Pancreas (tissue), 10 donors: Measurements from ENCODE around the gene RPL28. TPM values are rescaled to one million over a fixed set of nuclear protein-coding genes. Genes with fewer than 3 reads are reported as not detected.

Source experiments
- ATAC-seq, 4 donors: fragments of 200-7000 bp; cut with Tn5 transposase; one replicate each; pipeline versions ENCODE4 v1.8.0 to v1.9.1; 2020; ENCODE audit warnings: mild to moderate bottlenecking in 4 of 4, moderate library complexity in 4 of 4
- DNase-seq, 6 donors: peaks; one replicate each; pipeline ENCODE4 v3.0.0-alpha.2; 2020
- FAIRE-seq: peaks from 2 replicates; lab custom pipeline; 2012; peaks lifted over from hg19 to GRCh38; lab: Jason Lieb, UNC
- H3K27ac ChIP-seq, 4 donors: fragments of 200-600 bp; sonication (generic); 1 replicate in 3 of 4; 2 replicates in 1 of 4; pipeline versions ENCODE4 v1.5.0 to v1.8.0; 2020
- H3K27me3 ChIP-seq, 4 donors: fragments of 200-600 bp; one replicate each; pipeline ENCODE4 v1.8.0; 2021
- H3K36me3 ChIP-seq, 3 donors: fragments of 200-600 bp; sonication (generic) in 1 of 3; one replicate each; pipeline versions ENCODE4 v1.5.0 to v1.8.0; 2020 to 2021
- H3K4me1 ChIP-seq, 3 donors: fragments of 200-600 bp; one replicate each; pipeline ENCODE4 v1.8.0; 2021
- H3K4me3 ChIP-seq, 4 donors: fragments of 200-600 bp; sonication (generic) in 2 of 4; one replicate each; pipeline versions ENCODE4 v1.5.0 to v1.8.0; 2020 to 2021
- H3K9me3 ChIP-seq, 4 donors: fragments of 200-600 bp; one replicate each; pipeline ENCODE4 v1.8.0; 2021
- WGBS, 2 donors: extraction: QIAGEN DNeasy Blood & Tissue Kit; methylation state at CpG; one replicate each; pipeline ENCODE4 v1.1.7; 2013; 5-methylcytosine and 5-hydroxymethylcytosine counted together
- intact Hi-C, 3 donors: fragments of 100-400 bp; cut with DNase I; formaldehyde crosslinking; loops; one replicate each; pipeline versions ENCODE4 v1.11.1 to v1.14.2; 2022
- polyA plus RNA-seq, 2 donors: library from polyadenylated mRNA; stranded (reverse); fragments of 200-250 nt; gene quantifications; one replicate each; pipeline ENCODE4 v1.2.3, GENCODE V29; 2013
- total RNA-seq, 6 donors: library from RNA; stranded (reverse); fragmentation: NEBNext Ultra II Directional in 4 of 6; extraction: Animal tissue kit (Norgen Biotek cat#: 25700) in 4 of 6; gene quantifications; one replicate each; pipeline versions ENCODE4 v1.2.1 to v1.2.4, GENCODE V29; 2021 to 2023
- TF ChIP-seq, protein P1 (sequence below), 4 donors: fragments of 200-600 bp; sonication (generic) in 3 of 4; IDR thresholded peaks; one replicate each; pipeline versions ENCODE4 v1.5.0 to v1.8.0; 2021; ENCODE audit warnings: antibody characterized with exemption in 4 of 4
- donor health status: healthy with polysubstance abuse.
- donor health status: DM: no; HTN: no; CAD: no; lungs with moderate emphysema.
- donor health status: DM: no; HTN: no; CAD: no.
- donor health status: control.
- donor health status: control.
- donor health status: Bipolar disorder and iron deficiency.
- donor health status: DM: yes; HTN: yes; CAD: no.
- donor health status: DM: no; HTN: no; CAD: no.
- donor health status: DM: no; HTN: no; CAD: no.
- donor health status: DM: yes; HTN: yes; CAD: no.

RPL28 gene
- total and polyA plus RNA-seq, 8 donors: 420 to 1,198 (median 819) TPM

- ATAC-seq (peak; percentile 31 to 53 (median 42)), FAIRE-seq (no peak), DNase-seq (peak; percentile 70 to 92 (median 80))
- Histone ChIP-seq H3K27ac (peak within 1 kb of the TSS; percentile 74 to 97 (median 90)), H3K36me3 (peaks cover 0 to 12% (median 11%) of the 10 kb centered on the region in 3 donors), H3K4me1 (peaks cover 10 to 28% (median 17%) of the 10 kb centered on the region in 3 donors), H3K4me3 (peak within 1 kb of the TSS; percentile 28 to 92 (median 54)), H3K9me3 (no peaks in the 10 kb centered on the region), H3K27me3 (no peaks in the 10 kb centered on the region)
- TF ChIP-seq, protein P1, sequence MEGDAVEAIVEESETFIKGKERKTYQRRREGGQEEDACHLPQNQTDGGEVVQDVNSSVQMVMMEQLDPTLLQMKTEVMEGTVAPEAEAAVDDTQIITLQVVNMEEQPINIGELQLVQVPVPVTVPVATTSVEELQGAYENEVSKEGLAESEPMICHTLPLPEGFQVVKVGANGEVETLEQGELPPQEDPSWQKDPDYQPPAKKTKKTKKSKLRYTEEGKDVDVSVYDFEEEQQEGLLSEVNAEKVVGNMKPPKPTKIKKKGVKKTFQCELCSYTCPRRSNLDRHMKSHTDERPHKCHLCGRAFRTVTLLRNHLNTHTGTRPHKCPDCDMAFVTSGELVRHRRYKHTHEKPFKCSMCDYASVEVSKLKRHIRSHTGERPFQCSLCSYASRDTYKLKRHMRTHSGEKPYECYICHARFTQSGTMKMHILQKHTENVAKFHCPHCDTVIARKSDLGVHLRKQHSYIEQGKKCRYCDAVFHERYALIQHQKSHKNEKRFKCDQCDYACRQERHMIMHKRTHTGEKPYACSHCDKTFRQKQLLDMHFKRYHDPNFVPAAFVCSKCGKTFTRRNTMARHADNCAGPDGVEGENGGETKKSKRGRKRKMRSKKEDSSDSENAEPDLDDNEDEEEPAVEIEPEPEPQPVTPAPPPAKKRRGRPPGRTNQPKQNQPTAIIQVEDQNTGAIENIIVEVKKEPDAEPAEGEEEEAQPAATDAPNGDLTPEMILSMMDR (IDR thresholded peaks at IDR 0.05): no peak
- intact Hi-C loops: loop anchor here in 1 of 3 donors (10.0 kb wide), 1 partner anchor 90 kb away; no protein-coding TSS in a partner anchor
- WGBS, 2 donors: 10 to 19% methylated on average over 43 to 72 of the region's 72 CpGs
Observed at GRCh38 chr19:55384131-55384919, 1.4 kb upstream of the RPL28 start, which contains the start of gene TMEM238. TSS of gene TMEM238 (minus strand) at chr19:55384292. CDS start at chr19:55384259, 33 bp downstream.

GRCh38 chr19:55384920-55385723 is 610 bp upstream of the RPL28 start:
- peak overlapping the region; percentile 74 to 97 (median 90) for H3K27ac ChIP-seq
- peaks cover 0 to 18% (median 11%) of the 10 kb centered on the region in 3 donors for H3K36me3 ChIP-seq
- ATAC-seq: peak; percentile 85 to 92 (median 86)
- H3K9me3 ChIP-seq: no peaks in the 10 kb centered on the region
- peaks cover 10 to 28% (median 17%) of the 10 kb centered on the region in 3 donors for H3K4me1 ChIP-seq
- WGBS, 2 donors: 3 to 4% methylated on average over 34 of the region's 34 CpGs
- DNase-seq: peak; percentile 92 to 98 (median 96)
- peak overlapping the region; percentile 5 to 92 (median 54) for H3K4me3 ChIP-seq
- H3K27me3 ChIP-seq: no peaks in the 10 kb centered on the region
- TF ChIP-seq, protein P1 (IDR thresholded peaks at IDR 0.05): no peak
- peak; percentile 34 for FAIRE-seq
- intact Hi-C loops: loop anchor here in 1 of 3 donors (10.0 kb wide), 1 partner anchor 90 kb away; no protein-coding TSS in a partner anchor

DNA sequence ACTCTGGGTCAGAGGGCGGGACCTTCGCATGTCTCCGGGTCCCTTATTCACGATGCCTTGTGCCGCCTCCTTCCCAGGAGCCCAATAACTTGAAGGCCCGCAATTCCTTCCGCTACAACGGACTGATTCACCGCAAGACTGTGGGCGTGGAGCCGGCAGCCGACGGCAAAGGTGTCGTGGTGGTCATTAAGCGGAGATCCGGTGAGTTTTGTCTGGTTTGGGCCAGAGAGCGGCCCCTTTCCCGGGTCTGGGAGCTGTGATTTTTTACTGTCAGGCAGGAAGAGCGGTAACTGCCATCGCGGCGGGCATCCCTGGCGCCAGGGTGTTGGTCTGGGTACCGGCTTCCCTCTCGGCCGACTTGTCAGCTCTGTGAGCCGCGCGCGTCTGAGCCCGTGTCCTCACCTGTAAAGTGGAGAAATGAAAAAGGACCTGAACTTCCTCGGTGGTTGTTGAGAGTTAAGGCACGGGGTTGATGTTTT is 800 bp downstream of the RPL28 start:
- 1 to 2% methylated on average over 33 of the region's 33 CpGs for WGBS, 2 donors
- H3K27me3 ChIP-seq: no peaks in the 10 kb centered on the region
- peaks cover 10 to 28% (median 17%) of the 10 kb centered on the region in 3 donors for H3K4me1 ChIP-seq
- H3K27ac ChIP-seq: peak overlapping the region in 2 of 4 donors; percentile 84 to 97
- H3K4me3 ChIP-seq: peak overlapping the region; percentile 76 to 92 (median 80)
- TF ChIP-seq, protein P1 (IDR thresholded peaks at IDR 0.05): no peak
- ATAC-seq: no peak
- DNase-seq: no peak
- intact Hi-C loops: loop anchor here in 1 of 3 donors (10.0 kb wide), 1 partner anchor 92 kb away; no protein-coding TSS in a partner anchor
- no peak for FAIRE-seq
- H3K9me3 ChIP-seq: no peaks in the 10 kb centered on the region
- H3K36me3 ChIP-seq: peaks cover 0 to 23% (median 11%) of the 10 kb centered on the region in 3 donors

DNA sequence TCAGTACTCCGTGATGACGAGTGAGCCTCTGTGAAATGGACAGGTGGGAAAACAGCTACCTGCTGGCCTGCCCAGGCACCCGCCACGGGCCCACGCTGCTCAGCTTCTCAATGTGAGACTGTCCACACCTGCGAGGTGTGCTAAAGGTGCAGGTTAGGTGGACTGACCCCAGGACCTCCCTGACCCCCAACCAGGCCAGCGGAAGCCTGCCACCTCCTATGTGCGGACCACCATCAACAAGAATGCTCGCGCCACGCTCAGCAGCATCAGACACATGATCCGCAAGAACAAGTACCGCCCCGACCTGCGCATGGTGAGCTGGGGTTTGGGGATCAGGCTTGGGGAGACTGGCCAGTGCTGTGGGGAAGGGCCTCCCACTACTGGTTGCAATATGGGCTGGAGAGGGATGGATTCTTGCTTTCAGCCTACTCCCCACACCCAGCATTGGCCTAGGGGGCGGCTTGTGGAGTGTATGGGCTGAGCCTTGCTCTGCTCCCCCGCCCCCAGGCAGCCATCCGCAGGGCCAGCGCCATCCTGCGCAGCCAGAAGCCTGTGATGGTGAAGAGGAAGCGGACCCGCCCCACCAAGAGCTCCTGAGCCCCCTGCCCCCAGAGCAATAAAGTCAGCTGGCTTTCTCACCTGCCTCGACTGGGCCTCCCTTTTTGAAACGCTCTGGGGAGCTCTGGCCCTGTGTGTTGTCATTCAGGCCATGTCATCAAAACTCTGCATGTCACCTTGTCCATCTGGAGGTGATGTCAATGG is 2.2 kb downstream of the RPL28 start:
- H3K27ac ChIP-seq: no peak overlapping the region
- no peaks in the 10 kb centered on the region for H3K27me3 ChIP-seq
- FAIRE-seq: no peak
- DNase-seq: peak in 1 of 6 donors; percentile 32
- peak overlapping the region in 3 of 4 donors; percentile 76 to 92 (median 77) for H3K4me3 ChIP-seq
- 72 to 76% methylated on average over 24 of the region's 24 CpGs for WGBS, 2 donors
- peaks cover 10 to 27% (median 17%) of the 10 kb centered on the region in 3 donors for H3K4me1 ChIP-seq
- H3K36me3 ChIP-seq: peaks cover 0 to 23% (median 11%) of the 10 kb centered on the region in 3 donors
- H3K9me3 ChIP-seq: no peaks in the 10 kb centered on the region
- intact Hi-C loops: loop anchor here in 1 of 3 donors (10.0 kb wide), 1 partner anchor 93 kb away; no protein-coding TSS in a partner anchor
- no peak for ATAC-seq
- TF ChIP-seq, protein P1 (IDR thresholded peaks at IDR 0.05): no peak
